GF-D8 (cell line): ENCODE measurements around the gene TFCP2L1.

Experiments used
- DNase-seq: peaks from one replicate; lab custom pipeline; 2025; lab: John Stamatoyannopoulos, UW

Gene TFCP2L1

DNA sequence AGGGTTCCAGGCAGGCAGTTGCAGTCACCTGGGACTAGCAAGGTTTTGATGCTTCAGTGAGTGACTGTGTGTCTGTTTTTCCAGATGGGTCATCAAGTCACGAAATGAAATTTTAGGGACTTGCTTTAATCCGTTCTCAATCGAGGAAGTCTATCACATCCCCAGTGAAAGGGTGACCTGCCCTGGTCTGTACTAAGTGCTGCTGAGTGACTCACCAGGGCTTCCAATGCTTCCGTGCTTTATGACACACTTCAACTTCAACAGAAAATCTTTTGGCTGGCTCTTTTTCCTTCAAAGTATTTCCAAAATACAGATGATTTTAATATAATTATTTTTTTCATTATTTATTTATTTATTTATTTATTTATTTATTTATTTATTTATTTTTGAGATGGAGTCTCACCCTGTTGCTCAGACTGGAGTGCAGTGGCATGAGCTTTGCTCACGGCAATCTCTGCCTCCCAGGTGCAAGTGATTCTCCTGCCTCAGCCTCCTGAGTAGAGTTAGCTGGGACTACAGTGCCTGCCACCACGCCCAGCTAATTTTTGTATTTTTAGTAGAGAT is 18.4 kb downstream of the TFCP2L1 start:
- DNase-seq, result no peak

DNA sequence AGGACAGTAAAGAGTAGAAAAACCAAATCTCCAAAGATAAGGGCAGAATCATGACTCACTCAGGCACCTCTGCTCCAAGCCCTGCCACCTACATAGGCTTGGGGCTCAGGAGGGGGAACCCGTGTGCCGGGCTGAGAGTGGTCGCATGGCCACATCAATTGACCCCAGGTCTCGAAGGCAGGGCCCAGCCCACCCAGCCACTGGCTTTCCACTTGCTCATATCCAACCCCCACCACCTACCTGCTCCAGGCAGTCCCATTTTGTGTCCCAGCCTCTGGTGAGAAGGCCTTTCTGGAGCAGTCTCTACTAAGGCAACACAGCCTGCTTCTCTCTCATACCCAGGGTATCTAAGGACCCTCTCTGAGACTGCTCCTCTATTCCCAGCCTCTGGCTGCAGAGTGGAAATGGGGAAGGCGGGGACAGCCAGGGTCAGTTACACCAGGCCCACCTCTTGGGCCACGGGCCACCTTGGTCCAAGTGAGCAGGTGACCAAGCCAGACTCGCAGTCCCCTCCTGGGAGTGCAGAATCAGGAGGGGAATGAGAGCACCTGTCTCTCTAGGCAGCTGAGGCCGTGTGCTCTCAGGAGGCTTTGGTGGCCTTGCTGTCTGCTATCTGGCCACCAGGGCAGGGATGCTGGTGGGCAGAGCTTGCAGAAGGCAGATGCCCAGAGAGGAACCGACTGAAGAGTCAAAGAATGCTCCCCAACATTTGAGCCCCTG is 20.8 kb downstream of the TFCP2L1 start:
- DNase-seq, result no peak

- no peak for DNase-seq
Observed at GRCh38 chr2:121260370-121261154, 24.4 kb downstream of the TFCP2L1 start.

DNA sequence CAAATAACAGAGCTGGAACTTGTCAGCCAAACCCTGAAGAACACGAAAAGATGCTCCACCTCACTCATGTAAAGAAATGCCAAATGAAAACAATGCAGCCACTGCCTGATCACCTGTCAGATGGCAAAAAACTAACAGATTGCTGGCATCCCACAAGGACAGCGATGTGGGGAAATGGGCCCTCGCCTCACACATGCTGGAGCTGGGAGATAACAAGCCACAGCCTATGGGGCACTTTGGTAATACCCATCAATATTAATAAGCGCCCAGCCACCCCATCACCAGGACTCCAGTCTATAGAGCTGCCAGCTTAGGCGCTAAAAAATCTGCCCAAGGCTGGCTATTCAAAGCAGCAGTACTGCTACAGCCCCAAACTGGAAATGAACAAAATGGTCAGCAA is 27.0 kb downstream of the TFCP2L1 start:
- DNase-seq, result no peak

GRCh38 chr2:121257480-121257840 is 27.5 kb downstream of the TFCP2L1 start:
- DNase-seq, result no peak

DNA sequence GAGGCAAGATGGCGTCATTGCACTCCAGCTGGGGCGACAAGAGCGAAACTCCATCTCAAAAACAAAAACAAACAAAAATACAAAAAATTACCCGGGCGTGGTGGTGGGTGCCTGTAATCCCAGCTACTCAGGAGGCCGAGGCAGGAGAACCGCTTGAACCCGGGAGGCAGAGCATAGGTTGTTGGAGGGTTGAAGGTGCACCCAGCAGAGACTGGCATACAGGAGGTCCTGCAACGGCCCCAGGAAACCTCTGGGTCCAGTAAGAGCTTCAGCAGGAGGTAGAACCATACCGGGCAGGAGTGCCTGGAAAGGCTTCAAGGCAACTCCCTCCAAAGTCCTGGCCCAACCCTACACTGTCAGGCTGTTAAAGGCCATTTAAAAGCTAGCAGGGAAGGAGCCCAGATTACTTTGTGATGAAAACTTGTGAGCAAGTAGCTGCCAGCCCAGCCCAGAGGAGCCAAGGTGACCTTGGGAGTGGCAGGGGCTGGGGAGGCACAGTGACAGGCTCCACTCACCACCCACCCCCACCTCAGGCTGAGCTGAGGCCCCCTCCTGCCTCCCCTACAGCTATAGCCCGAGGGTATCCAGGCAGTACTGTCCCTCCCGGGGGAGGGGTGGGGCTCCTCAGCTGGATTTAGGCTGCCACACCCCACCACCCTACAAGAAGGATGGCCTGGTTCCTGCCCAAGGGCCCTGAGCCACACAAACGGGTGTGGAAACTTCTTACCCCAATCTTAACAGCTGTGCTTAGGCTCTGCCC is 28.1 kb downstream of the TFCP2L1 start:
- no peak for DNase-seq

DNA sequence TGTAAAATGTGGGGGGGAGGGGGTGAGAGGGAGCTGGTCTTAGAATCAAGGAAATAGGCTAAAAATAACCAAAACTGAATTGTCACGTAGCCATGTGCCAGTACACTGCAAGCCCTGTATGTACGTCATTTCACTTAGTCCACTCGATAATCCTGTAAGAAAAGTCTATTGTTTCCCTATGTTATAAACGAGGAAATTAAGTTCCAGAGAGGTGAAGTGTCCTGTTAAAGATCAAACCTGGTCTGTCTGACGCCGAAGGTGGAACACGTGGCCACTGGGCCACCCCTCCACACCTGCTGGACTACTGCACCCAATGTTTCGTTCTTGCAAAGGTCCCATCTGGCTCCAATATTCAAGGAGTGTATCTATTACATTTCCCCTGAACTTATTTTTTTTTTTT is 29.6 kb downstream of the TFCP2L1 start:
- no peak for DNase-seq

DNA sequence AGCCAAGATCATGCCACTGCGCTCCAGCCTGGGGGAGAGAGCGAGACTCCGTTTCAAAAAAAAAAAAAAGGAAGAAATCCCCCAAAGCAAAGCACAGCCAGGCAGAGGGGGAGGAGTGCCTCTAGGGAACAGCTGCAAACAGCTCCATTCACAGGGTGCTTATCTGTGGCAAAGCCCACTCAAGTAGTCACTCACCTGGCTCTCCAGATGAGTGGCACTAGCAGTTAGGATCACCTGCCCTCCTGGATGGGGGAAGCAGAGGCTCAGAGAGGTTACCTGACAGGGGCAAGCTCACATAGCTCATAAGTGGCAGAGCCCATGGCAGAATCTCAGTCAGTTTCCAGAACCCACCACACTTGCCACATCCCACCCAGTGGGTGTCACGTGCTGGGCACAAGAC is 30.3 kb downstream of the TFCP2L1 start:
- no peak for DNase-seq

DNA sequence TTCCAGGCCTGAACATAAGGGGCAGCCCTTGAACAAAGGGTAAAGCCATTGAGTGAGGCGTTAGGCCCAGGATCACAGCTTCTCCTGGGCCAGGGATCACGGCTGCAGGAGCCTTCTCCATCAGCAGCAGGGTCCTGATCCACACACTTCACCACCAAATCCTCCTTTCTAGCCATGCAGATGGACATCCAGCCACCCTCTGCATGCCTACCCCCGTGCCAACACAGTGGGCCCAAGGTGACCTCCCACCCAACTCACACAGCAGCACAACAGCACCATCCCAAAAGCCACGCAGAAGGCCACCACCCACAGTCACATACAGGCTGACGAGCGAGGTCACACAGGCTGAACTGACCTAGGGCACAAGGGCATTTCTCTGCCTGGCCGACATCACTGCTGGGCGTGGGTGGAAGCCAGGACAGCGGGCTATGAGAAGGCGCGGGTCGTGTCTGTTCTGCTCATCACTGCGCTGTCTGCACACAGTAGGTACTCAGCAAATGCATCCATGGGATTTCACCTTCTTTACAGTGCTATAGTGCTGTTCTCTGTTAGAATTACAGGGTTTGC is 31.2 kb downstream of the TFCP2L1 start:
- DNase-seq, result no peak

GRCh38 chr2:121253021-121253673 is 31.9 kb downstream of the TFCP2L1 start:
- DNase-seq, result no peak

GRCh38 chr2:121251497-121251896 is 33.5 kb downstream of the TFCP2L1 start:
- DNase-seq, result no peak

GRCh38 chr2:121248766-121249343 is 36.1 kb downstream of the TFCP2L1 start:
- no peak for DNase-seq

- DNase-seq, result no peak
Observed at GRCh38 chr2:121247971-121248370, 37.0 kb downstream of the TFCP2L1 start.

DNA sequence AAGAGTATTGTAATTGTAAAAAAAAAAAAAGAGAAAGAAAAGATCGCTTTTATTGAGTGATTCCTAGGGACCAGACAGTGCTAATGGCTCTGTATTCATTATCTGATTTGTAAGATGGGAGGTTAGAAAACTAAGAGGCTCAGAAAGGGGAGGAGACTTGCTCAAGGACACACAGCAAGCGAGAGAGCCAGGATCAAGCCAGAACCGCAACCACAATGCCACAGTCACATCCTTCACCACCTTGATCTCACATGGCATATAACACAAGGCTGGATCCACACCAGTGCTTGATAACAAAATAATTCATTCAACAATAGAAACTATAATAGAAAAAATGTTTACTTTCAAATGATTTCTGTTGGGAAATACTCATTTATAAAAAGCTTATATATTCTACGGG is 37.5 kb downstream of the TFCP2L1 start:
- no peak for DNase-seq

- no peak for DNase-seq
Observed at GRCh38 chr2:121246704-121247255, 38.2 kb downstream of the TFCP2L1 start.

GRCh38 chr2:121245913-121246312 is 39.1 kb downstream of the TFCP2L1 start:
- DNase-seq, result no peak

- DNase-seq, result no peak
Observed at GRCh38 chr2:121245120-121245820, 39.7 kb downstream of the TFCP2L1 start.

DNA sequence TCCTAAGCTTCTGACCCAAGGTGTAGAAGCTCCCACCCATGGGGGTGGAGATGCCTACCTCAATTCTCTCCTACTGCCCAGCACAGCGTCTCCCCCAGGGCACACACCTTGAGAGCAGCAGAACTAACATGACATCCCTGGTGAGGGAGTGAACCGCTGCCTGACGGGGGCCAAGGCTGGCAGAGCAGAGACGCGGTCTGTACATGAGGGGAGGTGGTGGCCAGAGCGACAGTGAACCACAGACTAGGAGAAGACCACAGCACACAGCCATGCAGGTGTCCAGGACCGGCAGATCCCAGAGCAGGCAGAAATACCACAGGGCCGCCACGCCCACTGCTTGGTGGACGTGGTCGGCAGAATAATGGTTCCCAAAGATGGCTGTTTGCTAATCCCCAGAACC is 40.4 kb downstream of the TFCP2L1 start:
- no peak for DNase-seq

DNA sequence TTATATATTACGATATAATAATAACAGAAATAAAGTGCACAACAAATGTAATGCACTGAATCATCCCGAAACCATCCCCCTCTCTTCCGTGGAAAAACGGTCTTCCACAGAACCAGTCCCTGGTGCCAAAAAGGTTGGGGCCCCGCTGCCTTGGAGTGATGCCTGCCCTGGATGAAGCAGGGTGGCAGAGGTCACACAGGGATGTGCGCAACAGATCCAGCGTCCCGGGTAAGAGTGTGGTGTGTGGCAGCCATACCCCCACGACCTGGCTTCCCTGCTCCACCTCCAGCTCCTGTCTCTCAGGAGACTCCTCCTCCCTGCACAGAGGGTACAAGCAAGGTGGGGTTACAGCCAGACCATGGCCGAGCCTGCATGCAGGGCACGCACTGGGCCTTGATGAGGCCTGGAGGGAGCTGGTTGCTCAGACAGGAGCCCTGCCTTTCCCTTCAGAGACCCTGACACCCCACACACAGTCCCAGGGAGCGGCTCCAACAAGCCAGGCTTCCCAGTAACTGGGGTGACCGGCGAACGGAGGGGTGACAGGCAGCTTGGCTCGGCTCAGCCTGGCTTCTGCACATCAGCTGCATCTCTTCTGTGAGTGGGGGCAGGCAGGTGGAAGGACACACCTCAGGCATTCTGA is 41.1 kb downstream of the TFCP2L1 start:
- no peak for DNase-seq

GRCh38 chr2:121242976-121243375 is 42.0 kb downstream of the TFCP2L1 start:
- DNase-seq, result no peak
